ENCODE measurements around the gene DCC.

The DCC gene

DNA sequence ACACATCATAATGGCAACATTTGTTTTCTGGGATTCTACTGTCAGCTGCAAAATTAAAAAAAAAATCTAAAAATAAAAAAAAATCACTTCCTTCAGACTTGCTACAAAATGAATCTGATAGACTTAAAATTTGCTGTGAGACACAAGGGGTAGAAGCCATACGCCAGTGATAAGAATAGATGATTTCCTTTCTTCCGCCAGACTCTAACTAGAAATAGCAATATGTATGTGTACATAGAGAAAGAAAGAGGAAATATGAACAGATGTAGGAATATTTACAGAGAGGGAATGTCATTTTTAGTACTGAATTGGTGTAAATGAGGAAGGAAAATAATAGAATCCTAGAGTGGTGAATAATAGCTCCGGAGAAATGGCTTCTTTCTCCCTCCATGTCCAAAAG is 574.2 kb downstream of the DCC start:
- no peak for DNase-seq (ENCODE audit: low read depth)

DNA sequence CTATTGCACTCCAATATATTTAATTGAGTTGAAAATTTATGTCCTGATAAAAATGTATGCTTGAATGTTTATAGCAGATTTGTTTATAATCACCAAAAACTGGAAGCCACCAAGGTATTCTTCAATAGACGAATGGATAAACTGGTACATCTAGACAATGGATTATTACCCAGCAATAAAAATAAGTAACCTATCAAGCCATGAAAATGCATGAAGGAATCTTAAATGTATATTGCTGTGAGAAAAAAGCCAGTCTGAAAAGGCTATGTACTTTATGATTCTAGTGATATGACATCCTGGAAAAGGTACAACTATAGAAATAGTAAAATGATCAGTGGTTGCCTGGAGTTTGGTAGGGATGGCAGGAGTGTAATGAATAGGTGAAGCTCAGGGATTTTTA is 580.7 kb downstream of the DCC start:
- no peak for DNase-seq (ENCODE audit: low read depth)

DNA sequence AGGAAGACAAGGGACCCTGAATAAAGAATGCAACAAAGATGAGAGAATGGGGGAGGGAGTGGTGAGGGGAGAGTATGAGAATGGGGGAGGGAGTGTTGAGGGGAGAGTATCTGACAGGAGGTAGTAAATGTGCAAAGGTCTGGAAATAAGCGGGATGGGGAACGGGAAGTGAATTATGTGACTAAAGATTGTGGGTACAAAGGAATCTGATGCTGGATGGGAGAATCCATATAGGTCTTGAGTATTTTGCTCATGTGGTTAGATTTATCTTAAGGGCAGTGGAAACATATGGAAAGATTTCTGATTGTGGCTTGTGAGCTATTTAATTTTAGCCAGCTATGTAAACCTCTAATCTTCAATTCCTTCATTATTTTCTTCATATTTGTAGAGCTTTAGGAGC is 593.4 kb downstream of the DCC start:
- DNase-seq (ENCODE audit: low read depth), result no peak

DNA sequence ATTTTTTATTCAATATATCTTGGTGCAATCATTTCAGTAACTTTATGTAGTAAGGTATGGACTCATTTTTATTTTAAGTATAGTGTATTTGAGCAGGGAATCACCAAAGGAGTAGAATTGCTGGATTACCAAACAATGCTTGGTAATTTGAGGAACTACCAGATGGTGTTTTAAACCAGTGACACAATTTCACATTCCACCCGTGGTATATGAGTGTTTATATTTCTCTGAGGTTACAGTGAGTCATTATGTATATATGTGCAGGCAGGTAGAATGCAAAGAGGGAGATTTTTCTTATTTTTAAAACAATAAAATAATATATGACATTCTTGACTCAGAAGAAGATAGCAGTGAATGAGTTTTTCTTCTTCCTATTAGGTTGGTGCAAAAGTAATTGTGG is 596.9 kb downstream of the DCC start:
- DNase-seq (ENCODE audit: low read depth), result no peak

DNA sequence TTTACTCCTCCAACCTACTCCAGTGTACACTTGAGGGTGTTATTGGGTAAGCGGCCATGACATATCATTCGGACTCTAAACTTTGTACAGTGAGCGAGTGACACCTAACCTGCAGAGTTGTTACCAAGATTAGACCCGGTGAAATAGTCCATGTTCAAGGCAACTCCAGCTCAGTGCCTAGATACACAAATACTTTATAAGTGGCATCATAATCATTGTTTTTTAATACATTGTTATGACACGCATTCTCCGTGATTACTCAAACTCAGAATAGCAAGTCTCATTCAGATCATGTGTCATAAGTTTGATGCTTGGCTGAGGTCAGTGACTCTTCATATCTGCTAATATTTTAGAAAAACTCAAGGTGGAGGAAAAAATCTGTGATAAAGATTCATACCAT is 597.8 kb downstream of the DCC start:
- no peak for DNase-seq (ENCODE audit: low read depth)

DNA sequence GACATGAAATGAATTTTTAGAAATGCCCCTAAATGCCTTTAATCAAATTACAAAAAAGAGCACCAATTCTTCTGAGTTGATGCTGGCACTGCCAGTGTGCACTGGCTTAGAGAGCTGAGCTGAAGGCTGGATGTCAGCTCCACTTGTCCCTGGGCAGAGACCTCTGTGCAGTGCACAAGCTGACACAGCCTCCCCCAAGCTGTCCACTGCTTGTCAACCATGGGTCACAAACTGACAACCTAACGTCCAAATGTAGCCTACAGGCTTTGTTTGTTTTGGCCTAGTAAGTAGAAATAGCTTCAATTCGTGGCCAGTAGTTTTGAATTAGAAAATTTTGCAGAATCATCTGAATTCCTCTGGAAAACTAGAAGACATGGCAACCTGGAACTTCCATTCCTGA is 605.6 kb downstream of the DCC start:
- no peak for DNase-seq (ENCODE audit: low read depth)

DNA sequence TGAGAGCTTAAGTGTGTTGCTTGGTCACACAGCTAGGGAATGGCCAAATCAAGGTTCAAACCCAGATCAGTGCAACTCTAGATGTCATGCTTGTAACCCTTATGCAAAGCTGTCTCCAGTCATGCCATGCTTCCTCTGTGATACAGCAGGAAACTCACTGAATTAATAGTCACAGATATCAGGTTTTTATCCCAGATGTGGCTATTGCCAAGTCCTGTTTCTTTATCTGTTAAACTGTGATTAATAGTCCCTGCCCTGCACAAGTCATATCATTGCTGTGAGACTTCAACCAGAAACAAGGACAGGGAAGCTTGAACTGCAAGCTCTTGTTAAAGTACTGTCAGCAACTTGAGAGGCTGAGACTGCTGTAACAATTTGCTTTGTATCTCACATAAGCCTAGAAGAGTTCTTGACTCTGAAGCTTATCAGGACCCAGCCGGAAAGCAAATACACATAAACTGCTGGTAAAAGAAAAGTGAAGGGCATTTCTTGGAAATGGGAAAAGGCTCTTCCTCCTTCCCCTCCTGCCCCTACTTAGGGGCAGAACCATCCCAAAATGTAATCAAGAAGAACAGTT is 609.0 kb downstream of the DCC start:
- DNase-seq (ENCODE audit: low read depth), result no peak

DNA sequence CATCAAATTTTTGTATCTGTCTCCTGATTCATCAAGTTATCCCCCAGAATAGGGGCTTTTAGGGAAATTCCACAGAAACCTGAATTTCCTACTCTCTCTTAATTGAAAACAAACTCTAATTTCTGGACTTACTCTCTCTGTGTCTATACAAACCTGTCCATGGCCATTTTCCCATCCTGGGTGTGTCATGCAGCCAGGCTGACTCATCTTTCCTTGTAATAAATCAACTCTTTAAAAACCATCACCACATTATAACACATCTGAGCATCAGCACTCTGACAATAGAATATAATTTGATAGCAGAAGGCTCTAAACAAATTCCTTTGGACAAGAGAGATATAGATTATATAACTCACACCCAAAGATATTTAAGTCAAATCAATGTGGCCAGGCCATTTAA is 610.2 kb downstream of the DCC start:
- no peak for DNase-seq (ENCODE audit: low read depth)

DNA sequence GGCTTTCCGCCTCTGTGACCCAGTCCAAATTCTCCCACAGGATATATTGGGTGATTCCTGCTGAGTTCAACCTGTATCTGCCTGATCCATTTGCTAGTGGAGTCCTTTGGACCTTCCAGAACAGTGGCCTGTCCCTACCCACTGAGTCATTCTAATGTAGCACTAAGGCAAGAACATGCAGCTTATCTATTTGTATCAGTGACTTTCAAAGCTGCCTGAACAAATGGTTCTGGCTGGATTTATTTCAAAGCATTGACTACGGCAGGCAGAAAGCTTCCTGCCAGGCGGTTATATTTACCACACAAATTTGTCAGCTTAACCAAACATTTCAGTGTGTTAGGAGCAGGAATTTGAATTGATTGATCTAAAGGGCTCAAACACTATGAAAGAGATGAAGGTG is 613.4 kb downstream of the DCC start:
- DNase-seq (ENCODE audit: low read depth), result no peak

DNA sequence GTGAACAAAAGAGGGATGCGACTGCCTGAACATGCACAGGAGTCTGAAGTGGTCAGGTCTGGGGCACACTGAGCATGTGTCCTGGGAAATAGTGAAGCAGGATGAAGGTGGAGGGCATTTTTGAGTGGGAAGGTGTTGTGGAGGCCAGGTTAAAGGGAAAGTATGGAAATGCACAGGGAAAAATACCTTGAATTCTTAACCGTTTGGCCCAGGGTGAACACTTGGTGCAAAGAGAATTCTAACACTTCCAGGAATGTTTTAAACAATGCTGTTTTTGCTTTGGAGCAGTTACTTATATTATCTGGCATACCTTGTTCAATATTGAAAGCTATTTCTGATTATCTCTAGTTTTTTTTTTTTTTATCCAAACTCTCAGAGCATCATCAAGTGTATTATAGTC is 623.5 kb downstream of the DCC start:
- no peak for DNase-seq (ENCODE audit: low read depth)

DNA sequence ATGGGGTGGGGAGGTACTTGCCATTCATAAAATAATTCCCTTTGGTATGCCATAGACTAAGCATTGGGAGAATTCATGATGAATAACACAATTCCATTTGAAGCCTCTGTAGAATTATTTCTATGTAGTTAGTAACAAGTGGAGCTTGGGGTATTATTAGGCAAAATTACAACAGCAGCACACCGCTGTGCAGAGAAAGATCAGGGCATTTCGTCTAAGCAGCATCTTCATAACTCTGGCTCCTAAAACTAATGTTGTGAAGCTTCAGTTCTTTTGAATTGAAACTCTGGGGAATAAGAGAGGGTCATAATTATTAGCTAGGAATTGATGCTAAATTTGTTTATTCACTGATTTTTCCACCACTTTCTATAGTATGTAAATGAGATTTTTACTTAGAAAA is 630.7 kb downstream of the DCC start:
- no peak for DNase-seq (ENCODE audit: low read depth)

DNA sequence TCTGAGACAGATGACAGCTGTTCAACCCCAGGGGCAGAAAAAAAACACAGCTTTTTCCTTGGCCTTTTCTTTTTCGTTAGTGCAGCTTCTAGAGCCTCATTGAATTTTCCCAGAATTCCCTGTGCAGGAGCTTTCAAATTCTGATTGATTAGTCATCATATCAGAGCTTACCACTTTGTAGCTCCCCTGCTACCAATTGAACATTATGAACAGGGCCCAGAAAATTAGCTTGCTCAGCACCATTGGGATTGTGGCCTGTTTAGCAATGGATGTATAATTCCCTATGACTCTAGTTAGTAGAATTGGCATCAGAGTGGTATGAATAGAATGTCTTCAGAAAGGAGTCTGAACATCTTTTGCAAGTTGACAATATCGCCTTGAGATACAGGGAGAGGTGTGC is 631.1 kb downstream of the DCC start:
- DNase-seq (ENCODE audit: low read depth), result no peak

DNA sequence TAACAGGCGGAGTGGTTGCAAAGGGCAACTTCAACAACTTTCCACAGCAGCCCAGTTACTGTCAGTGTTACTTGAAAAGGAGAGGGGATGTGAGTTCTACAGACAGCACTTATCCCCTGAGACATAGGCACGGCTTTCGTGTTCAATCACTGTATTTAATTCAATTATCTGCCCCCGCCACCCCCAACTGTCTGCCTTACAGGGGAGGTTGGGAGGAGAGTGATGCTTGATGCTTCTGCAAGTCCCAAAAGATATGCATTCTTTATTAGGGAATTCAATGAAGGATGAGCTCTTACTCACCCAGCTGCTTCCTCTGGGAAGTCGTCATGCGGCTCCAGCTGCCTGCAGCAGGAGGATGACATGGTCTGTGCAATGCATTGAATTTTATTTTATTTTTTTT is 639.9 kb downstream of the DCC start:
- DNase-seq (ENCODE audit: low read depth), result no peak

DNA sequence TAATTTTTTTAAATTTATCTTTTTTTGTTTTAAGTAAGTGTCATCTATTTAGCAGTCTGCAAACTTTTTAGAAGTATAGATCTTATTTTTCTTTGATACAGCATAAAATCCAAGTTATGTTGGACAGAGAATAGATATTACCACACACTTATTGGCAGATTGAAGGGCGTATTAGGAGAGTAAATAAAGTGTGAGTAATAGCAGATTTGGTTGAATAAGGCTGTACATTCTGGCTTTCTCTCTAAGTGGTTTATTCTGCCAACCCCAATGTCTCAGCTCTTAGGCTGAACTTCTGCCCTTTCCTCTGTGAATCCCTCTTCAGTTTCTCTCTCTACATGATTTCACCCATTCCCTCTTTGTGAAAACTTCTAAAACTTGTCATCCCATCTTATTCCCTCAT is 651.2 kb downstream of the DCC start:
- no peak for DNase-seq (ENCODE audit: low read depth)

DNA sequence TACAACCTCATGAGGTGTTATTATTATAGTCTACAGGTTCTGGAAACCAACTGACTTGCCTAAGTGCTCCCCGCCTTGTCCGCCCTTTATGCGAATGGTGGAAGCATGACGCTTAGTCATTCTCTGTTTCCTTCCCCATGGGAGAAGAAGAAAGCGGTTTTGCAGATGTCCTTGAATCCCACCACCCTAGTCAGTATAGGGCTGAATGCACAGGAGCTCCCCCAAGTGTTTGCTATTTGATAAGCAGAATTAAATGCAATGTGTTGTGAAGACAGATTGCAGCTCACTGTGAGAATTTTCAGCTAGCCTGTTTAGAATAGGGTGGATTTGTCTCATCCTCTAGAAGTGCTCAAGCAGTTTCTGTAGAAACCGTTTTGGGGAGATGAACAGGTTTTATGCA is 652.0 kb downstream of the DCC start:
- DNase-seq (ENCODE audit: low read depth), result no peak

DNA sequence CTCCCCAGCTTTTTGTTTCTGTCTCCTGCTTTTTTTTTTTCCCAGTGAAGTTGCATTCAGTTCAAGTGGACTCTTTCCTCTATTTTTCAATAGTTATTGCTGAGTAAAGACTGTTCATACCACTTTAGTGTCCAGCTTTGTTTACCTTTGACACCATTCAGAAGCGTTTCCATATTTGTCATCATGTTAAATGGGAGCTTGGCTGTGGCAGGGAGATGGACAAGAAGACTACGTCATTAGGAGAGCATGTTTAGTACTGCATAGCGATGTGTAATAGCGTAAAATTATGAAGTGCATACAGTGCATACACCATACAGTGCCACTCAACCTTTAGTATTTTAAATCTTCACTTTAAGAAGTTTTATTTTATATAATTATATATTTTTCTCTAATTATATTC is 655.9 kb downstream of the DCC start:
- DNase-seq (ENCODE audit: low read depth), result no peak

DNA sequence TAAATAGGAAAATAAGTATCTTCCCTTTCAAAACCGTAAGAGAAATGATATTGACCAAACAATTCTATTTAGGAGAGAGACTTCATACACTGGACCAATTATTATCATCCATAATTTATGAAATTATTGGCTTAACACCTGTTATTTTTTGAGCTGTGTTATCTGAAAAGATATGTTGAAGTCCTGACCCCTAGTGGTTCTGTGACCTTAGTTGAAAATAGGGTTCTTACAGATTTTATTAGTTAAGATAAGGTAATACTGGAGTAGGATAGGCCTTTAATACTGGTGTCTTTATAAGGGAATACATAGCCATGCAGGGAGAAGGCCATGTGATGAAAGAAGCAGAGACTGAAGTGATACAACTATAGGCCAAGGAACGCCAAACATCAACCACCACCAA is 659.6 kb downstream of the DCC start:
- no peak for DNase-seq (ENCODE audit: low read depth)

DNA sequence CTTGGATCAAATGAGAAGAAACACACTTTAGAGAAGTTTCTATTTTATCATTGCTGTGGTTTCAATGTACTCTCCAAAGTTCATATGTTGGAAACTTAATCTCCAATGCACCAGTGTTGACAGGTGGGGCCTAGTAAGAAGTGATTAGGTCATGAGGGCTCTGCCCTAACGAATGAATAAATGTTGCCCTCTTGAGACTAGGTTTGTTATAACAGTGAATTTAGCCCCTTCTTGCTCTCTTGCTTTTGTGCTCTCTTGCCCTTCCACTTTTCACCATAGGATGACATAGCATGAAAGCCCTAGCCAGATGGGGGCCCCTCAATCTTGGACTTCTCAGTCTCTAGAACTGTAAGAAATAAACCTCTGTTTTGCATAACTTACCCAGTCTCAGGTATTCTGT is 664.8 kb downstream of the DCC start:
- no peak for DNase-seq (ENCODE audit: low read depth)

DNA sequence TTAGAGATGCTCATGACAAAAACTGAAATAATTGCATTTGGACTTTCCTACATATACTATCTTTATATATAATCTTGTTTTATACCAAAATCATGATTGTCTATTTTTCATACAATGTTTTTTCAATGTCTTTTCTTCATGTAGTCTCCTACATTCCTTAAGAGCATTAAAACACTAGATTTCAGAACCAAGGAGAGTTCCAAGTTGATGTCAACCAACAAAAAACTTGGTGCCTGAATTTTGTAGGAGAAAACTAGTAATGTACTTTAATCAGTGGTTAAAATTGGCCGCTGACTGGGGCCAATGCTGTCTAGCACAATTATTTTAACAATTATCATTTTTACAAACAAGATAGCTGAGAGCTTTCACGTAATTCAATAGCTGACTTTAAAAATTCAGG is 678.8 kb downstream of the DCC start:
- no peak for DNase-seq (ENCODE audit: low read depth)

DNA sequence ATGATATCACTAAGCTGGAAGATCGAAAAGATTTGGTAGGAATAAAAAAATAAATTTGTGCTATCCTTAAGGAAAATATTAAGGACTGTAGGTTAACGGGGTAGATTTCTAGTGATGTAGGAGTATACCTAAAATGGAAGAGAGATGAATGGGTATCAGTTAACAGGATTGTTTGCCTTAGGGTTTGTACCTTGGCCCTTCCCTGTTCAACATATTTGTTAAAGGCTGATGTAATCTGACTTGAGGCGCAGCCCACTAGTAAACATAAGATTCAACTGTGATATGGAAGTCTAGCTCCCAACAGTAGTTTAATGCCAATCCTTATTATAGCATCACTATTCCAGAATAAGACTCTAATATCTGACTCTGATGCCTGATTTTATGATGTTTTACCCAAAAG is 685.2 kb downstream of the DCC start:
- no peak for DNase-seq (ENCODE audit: low read depth)

DNA sequence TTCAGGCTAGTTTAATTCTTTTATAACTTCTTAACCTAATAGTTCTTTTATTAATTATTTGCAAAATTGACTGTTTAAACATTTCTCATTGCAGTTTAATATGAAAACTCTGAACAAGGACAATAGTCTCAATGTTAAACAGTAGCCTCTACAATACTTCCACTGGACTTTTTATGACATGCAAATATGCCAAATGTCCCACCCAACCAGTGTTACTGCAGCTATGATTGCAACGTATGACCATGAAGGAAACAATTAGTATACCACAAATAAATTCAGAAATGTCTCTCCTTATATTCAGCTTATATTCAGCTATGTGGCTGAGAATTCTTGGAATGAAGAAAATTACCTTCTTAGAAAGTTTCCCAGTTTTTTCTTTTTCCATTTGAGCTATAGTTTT is 688.6 kb downstream of the DCC start:
- no peak for DNase-seq (ENCODE audit: low read depth)

DNA sequence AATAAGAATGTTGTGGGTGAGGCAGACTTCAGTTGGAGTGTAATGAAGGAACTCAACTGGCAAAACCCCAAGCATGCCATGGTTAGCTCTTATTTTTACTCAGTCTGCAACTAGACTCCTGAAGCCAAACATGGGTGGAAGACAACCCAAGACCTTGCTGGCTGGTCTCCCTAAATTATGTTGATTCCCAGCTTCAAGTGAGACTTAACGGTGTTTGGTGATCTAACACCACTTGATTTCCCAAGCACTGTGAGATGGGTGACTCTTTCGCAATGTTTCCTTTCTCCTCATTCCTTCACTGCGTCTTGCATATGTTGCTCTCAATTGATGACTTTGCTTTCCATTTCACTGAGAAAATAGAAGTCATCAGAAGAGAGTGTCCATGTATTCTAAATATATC is 693.1 kb downstream of the DCC start:
- no peak for DNase-seq (ENCODE audit: low read depth)

DNA sequence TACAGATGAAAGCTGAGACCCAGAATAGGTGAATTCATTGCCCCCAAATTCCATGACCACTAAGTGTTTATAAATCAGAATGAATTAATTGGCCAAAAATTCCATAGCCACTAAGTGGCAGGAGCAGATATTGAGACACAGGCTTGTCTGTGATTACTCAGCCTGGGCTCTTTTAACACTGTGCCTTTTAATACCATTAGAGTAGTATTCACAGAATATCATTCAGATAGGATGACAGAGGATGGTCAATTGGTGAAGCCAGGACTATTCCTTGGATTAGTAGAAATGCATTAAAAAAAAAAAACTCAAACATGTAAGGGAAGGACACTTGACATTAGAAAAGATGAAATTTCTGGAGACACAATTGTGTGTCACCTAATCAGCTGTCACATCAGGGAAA is 698.6 kb downstream of the DCC start:
- DNase-seq (ENCODE audit: low read depth), result no peak

DNA sequence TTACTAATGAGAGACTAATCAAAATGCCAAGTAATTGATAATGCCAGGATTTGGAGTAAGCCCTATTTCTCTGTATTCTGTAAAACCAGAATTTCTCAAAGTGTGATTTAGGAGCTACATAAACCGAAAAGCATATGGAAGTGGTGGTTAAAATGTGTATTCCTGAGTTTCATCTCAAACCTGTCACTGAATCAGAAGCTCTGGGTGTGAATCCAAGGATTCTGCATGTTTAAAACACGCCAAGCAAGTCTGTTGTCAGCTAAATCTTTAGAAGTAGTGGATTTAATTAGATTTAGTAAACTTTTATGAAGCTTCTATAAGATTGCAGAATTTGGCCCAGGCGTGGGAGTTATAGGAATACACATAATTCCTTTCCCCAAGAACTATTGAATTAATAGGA is 700.3 kb downstream of the DCC start:
- no peak for DNase-seq (ENCODE audit: low read depth)

DNA sequence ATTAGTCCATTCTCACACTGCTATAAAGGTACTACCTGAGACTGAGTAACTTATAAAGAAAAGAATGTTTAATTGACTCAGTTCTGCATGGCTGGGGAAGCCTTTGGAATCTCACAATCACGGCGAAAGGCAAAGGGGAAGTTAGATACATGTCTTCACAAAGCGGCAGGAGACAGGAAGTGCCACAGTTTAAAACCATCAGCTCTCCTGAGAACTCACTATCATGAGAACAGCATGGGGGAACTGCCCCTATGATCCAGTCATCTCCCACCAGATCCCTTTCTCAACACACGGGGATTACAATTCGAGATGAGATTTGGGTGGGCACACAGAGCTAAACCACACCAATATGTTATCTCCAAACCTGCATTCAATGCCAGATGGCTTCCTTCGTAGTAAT is 716.1 kb downstream of the DCC start:
- DNase-seq (ENCODE audit: low read depth), result no peak
